COLO668 (cell line): ENCODE data around the gene TAF8.
A peak's percentile ranks its signal among the peaks of the same experiment; 100 is the strongest.
"Not testable (repeated sequence)": the region's sequence is repeated elsewhere in the genome, so short reads cannot be mapped to it uniquely, and the experiment has no call there.

Experiments used
- DNase-seq: peaks from one replicate; lab custom pipeline; 2025; ENCODE audit not compliant: unreplicated experiment; lab: John Stamatoyannopoulos, UW

The TAF8 gene, protein sequence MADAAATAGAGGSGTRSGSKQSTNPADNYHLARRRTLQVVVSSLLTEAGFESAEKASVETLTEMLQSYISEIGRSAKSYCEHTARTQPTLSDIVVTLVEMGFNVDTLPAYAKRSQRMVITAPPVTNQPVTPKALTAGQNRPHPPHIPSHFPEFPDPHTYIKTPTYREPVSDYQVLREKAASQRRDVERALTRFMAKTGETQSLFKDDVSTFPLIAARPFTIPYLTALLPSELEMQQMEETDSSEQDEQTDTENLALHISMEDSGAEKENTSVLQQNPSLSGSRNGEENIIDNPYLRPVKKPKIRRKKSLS

DNA sequence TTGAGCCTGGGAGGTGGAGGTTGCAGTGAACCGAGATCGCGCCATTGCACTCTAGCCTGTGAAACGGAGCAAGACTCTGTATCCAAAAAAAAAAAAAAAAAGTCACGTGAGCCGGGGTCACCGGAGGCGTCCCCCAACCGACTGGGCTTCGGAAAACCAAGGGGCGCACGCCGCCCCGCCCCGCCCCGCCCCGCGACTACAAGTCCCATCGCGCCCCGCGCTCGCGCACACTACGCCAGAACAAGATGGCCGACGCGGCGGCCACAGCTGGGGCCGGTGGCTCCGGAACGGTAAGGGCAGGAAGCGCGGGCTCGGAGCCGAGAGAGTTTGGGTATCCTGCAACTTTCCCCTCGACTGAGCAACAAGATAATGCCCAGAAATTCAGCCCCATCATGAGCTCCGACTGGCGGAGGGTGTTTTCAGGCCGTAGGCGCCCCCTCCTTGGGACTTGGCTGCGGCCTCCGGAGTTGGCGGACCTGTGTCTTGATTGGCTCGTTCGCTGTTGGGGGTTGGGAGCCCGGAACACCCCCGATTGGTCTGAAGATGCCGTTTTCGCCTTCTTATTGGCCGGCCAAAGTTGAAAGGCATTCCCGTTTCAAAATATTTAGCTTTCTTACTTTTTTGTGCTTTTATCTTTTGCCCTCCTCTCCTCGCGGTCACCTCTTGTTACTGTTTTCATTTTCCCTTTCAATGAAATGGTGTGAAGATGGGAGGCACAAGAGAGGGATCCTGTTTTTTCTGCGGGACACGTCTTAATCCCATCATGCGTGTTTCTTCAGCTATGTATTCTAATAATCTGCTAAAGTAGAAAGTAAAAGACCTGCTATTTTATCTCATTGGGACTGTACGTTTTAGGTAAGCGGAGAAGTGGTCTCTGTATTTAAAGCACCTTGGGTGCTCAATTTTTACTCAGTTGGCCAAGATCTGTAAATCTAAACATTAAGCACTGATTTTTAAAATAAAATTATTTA lies at the start of gene TAF8:
Gene TAF8 (plus strand): TSS at position 228 of the 971 bp plus-strand sequence. CDS start 18 bp downstream, at position 246.
- peak; percentile 87 for DNase-seq

DNA sequence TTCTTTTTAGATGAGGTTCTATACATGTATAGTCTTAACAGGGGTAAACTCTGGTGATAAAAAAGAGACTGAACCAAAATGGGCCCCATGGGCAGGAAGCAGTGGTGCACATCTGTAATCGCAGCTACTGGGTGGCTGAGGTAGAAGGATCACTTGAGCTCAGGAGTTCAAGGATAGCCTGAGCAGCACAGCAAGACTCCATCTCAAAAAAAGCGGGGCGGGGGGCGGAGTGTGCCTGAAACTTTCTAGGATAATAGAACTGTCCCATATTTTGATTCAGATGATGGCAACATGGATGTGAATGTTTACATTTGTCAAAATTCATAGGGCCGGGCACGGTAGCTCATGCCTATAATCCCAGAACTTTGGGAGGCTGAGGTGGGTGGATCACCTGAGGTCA lies 48.8 kb upstream of the TAF8 start:
- no peak for DNase-seq

DNA sequence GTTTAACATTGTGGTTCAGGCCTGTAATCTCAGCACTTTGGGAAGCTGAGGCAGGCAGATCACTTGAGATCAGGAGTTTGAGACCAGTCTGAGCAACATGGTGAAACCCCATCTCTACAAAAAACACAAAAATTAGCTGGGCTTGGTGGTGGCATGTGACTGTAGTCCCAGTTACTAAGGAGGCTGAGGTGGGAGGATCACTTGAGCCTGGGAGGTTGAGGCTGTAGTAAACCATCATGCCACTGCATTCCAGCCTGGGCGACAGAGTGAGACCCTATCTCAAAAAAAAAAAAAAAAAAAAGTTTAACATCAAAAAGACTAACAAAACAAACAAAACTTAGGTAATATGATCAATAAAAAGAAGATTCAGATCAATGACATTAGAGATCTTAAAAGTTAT lies 46.7 kb upstream of the TAF8 start:
- not testable (repeated sequence) for DNase-seq

DNA sequence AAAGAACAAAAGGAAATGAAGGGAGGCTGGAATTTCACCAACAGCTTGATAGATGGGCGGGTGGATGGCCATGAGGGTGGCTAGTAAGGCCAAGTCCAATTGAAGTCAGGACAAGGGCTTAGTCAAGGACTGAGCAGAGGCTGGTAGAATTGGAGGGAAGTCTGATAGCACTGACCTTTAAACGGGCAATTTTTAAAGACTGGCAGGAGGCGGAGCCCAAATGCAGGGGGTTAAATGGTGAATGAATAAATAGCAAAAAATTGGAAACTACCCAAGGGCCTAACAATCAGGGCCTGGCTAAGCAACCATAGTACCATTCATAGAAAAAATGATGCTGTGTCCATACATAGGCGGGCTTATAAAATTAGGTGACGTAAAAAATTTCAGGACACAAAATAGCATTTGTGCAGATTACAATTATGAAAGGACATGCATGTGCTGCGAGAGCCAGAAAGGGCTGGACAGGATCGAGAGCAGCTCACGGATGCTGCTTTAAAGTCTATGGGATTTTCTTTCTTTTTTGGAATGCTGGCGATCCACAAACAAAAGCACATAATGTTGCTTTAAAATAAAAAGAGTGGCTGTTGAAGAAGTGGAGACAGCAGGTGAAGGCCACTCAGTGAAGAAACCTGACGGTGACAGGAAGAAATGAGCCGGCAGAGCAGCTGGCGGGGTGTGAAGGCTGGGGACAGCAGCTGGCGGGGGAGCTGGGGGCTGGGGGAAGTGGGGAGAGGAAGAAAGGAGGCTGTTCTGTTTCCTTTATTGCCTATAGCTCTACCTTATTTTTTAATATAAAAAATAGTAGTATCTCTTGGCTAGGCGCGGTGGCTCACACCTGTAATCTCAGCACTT lies 42.8 kb upstream of the TAF8 start:
- no peak for DNase-seq

DNA sequence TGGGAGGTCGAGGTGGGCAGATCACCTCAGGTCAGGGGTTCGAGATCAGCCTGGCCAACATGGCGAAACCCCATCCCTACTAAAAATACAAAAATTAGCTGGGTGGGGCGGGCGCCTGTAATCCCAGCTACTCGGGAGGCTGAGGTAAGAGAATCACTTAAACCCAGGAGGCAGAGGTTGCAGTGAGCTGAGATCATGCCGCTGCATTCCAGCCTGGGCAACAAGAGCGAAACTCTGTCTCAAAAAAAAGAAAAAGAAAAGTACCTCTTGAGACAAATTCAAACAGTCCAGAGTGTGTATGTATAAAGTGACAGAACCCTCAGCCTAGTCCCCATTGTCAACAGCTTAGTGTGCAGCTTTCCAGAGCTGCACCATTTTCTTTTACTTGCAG lies 42.2 kb upstream of the TAF8 start:
- not testable (repeated sequence) for DNase-seq

DNA sequence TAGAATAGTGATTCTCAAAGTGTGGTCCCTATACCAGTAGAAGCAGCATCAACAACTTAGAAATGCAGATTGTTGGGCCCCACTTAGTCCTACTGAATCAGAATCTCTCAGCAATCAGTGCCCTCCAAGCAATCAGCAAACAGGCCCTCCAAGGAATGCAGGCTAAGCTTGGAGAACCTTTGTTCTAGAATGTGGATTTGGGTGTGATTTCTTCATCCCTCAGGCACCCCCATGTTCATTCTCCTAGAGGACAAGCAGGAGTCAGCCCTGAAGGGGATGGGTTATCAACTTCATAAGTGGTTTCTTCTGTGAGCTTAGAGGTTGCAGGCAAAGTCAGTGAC lies 40.5 kb upstream of the TAF8 start:
- no peak for DNase-seq

DNA sequence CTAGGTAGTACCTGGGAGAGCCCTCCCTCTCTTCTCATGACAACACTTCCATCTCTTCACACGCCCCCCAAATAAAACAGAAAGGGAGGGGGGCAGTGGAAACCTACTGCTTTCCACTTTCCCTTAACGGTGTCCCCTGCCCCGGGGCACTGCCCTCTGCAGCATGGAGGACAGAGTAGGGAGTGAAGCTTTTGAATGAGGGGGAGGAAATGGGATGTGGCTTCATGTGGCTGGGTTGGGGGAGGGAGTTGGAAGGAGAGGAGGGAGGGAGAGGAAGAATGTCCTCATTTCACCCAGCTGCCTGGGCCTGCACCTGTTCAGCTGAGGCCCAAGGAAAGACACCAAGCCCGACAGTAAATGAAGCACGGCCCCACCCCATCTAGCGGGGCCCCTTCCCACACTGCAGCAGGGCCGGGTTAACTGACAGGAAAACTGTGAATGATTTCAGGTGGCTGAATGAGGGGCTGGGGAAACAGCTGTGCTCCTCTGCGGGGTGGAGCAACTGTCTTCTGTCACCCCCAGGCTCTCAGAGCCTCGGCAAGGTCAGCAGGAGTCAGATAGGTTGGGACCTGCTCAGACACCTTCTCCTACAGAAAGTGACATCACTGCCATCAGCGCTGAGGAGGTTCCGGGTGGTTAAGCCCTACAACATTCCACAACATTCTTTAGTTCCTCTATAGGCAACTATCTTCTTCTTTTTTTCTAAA lies 40.0 kb upstream of the TAF8 start:
- peak; percentile 6 for DNase-seq

DNA sequence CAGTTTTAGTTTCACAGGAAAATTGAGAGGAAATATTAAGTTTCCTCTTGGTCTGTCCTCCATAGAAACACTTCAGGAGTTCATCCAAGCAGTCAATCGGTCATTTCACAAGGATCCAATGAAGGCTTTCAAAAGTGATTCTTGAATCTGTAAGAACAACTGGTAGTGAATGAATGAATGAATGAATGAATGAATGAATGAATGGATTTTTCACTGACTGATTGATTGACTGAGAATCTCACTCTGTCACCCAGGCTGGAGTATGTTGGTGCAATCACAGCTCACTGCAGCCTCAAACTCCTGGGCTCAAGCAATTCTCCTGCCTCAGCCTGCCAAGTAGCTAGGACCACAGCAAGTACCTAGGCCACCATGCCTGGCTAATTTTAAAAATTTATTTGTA lies 39.4 kb upstream of the TAF8 start:
- DNase-seq: no peak

DNA sequence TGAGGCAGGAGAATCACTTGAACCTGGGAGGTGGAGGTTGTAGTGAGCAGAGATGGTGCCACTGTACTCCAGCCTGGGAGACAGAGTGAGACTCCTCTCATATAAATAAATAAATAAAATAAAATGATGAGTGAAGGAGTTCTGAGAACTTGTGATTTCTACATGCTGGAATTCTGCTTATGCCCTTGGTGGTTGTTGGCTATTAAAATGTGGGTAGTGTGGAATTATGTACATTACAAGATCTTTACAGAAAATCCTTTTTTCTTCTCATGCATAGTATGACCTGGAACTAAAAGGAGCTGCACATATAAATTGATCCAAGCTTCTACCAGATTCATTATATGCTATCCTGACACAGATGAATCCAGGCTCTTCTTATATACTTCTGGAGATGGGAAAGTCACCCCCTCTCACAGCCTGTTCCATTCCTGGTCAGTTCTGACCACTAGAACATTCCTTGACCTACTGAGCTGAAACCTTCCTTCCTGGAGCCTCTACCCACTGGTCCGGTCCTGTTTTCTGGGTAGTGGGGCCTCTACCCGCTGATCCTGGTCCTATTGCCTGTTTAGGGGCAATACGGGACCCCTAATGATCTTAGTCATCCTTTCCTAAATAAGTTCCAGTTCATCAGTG lies 37.7 kb upstream of the TAF8 start:
- no peak for DNase-seq

DNA sequence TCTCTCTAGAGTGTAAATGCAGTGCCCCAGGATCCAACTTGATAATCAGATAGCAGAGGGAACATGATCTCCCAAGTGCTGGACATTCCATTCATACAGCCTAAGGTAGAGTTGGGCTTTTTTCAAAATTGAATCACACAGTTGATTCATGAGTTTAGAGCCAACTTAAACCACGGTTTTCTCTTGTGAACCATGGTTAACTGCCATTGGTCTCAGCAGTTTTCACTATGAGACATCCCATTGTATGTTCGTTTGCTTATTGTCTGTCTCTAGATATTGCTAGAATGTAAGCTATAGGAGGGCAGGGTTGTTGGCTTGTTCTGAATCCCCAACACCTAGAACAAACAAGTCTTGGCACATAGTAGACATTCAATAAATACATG lies 37.2 kb upstream of the TAF8 start:
- no peak for DNase-seq

DNA sequence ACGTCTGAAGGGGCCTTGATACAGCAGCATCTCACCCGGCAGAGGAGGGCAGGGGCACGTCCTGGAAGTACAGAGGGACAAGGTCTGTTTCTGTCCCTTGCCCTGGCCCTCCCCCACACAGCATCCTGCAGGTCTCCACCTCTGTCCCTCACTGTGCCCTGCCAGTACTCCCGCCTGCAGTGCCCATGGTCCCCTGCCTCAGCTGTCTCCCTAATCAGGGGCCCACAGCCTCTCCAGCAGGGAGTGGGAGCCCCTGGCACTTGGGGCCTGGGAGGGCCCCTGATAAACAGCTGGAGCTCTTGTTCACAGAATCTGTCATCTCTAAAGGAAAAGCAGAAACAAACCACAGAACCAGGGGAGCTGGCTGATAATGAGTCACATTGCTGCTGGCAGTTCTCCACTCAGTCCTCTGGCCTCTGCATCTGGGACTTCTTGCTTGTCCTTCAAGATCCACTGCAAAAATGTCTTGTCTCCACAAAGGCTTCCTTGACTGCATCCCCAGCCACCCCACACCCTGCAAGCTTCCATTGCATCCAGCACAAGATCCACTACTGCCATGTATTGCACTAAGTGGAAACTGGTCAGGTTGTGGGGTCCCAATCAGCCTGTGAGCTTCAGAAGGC lies 33.2 kb upstream of the TAF8 start:
- no peak for DNase-seq

DNA sequence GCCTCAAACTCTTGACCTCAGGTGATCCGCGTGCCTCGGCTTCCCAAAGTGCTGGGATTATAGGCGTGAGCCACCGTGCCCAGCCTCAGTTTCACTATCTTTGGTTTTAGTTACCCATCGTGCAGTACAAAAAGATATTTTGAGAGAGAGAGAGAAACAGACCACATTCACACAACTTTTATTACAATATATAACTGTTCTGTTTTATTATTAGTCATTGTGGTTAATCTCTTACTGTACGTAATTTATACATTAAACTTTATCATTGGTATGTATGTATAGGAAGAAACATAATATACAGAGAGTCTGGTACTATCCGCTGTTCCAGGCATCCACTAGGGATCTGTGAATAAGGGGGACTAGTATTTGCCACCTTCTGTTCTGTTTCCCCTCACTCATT lies 29.4 kb upstream of the TAF8 start:
- no peak for DNase-seq

DNA sequence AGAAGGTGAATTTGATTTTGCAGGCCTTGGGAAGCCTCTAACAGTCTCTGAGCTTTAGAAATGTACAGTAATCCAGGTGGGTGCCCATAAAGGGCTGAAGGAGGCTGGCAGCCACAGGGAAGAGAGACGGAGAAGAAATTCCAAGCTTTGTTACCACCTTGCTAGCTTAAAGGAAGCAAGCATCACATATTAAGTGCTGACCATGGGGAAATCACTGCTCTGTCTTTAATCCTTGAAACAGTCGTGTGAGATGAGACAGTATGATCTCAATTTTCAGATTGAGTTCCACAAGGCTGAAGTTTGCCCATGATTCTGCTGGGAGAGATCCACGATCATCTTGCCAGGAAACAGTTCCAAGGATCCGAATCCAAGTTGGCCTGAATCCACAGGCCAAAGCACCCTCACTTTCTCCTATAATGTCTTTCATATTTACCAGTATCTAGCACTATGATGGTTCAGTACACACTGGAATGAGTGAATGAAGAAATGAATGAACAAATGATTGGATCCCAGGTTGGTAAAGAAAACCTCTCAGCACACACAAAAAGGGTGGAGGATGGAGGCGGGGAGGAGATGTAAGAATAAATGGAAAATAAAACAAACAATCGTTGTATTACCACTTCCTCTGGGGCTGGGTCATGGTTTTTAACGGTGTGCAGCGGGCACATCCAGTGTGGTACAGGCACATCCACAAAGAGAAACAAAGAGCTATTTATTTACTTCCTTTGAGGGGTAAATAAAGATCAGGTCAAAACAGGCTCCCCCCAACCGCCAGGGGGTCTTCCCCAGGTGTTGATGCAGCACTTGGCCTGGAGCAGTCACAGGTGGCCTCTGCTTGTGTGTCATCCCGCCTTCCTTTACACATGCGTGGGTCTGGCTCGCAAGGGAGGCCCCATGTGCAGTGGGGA lies 28.2 kb upstream of the TAF8 start:
- no peak for DNase-seq

DNA sequence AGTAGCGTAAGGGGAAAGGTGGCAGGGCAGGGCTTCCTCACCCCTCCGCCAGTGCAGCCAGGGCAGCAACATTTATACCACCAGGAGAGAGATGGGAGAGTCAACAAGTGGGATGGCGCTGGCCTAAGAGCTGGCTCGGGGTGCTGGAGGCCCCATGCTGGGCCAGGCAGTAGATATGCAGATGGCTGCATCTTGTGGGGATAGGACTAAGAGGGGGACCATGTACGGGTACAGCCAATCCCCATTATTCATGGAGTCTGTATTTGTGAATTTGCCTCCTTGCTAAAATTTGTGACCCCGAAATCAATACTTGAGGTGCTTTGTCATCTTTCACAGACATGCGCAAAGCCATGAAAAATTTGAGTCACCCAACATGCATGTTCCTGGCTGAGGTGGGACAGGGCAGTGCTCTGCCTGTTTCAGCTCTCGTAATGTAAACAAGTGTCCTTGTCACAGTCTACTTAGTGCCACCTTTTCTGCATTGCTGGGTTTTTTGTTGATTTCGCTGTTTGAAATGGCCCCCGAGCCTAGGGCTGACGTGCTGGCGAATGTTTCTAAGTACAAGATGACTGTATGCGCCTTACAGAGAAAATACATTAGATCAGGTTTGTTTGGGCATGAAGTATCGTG lies 27.5 kb upstream of the TAF8 start:
- DNase-seq: no peak

DNA sequence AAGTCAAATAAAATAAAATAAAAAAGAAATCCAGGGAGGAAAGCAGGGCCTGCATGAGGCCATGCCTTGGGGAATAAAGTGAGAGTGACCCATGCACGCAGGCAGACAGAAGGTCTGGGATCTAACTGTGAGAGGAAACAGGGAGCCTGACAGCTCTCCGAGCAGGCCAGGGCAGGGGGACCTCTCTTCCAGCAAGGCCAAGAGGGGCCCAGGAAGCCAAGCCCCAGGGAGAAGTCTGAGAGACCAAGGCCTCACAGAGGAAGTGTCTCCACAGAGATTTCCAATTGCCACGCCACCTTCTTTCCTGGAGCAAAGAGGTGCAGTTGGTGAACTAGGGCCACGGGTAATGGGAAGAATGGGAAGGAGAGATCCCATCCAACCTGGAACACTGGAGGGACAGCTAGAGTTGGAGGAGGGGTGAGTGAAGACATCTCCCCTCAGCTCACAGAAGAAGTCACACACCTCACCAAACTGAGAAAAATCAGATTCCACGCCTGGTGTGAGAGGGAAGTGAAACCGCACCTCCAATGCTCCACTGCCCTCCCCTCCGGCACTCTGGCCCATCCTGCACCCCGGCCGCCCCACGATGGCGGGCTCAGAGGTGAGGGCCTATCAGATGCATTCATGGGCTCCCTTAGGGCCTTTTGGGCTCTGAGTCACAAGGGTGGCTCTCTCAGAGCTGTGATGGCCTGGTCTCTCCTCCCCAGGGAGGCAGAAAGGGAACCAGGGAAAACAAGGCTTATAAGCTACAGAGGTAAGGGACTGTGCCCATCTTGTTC lies 25.1 kb upstream of the TAF8 start:
- DNase-seq: no peak

DNA sequence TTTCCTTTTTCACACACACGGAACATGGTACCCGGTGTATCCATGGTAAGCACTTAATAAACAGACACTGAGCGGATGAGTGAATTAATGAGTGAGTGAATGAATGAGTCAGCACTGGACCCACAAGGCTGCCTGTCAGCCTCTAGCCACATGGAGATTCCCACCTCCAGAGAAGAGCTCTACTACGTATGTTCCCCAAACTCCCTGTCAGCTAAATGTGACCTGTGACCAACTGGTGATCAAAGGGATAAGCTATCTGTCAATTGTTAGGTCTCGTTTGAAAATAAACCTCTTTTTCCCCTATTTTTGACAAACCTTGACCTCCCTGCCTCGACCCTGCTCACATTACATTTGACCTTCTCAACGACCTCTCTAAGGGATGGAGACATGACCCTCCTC lies 24.5 kb upstream of the TAF8 start:
- no peak for DNase-seq

DNA sequence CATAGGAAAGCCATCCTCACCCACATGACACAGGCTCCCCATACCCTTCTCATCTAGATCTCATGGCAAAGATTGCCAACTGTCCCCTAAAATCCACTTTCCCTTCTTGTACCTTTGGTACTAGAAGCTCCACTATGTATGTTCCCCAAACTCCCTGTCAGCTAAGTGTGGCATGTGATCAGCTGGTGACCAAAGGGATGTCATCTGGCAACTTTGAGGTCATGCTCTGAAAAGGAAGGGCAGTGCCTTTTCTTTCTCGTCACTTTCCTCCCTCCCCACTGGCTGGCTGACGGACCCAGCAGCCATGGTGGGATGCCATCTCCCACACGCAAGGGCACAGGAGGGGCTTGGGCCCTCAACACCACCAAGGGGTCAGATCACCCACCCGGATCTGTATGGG lies 23.8 kb upstream of the TAF8 start:
- no peak for DNase-seq
